Measurements from ENCODE around the gene TPCN2.

GRCh38 chr11:69126286-69126685, 77.6 kb downstream of the TPCN2 start:
- TF ChIP-seq CEBPB (IDR thresholded peaks at IDR 0.05; ENCODE audit: low read depth, low read length) (no peak), SIX5 (IDR thresholded peaks at IDR 0.05; ENCODE audit: low read depth, low read length) (no peak), YY1 (IDR thresholded peaks at IDR 0.05; ENCODE audit: low read depth, low read length) (no peak), ZNF274 (IDR thresholded peaks at IDR 0.05; ENCODE audit: borderline replicate concordance, extremely low read depth, low read length) (no peak), ATF3 (IDR thresholded peaks at IDR 0.05; ENCODE audit: insufficient read depth, low read depth, low read length) (no peak), EZH2 (IDR thresholded peaks at IDR 0.05; ENCODE audit: low read depth, low read length, severe bottlenecking) (no peak), ATF2 (IDR thresholded peaks at IDR 0.05; ENCODE audit: low read length) (no peak), CTCF (IDR thresholded peaks at IDR 0.05; ENCODE audit: control extremely low read depth in 1 of 3, insufficient read depth in 1 of 3, low read depth in 1 of 3, low read length in 3 of 3) (no peak), GABPA (IDR thresholded peaks at IDR 0.05; ENCODE audit: borderline replicate concordance, insufficient read depth, low read length) (no peak), PHF8 (conservative IDR thresholded peaks at IDR 0.05; ENCODE audit: low read depth, low read length) (no peak)
